HFF-Myc (cell line): ENCODE data around the gene UFD1.

Experiments used
- DNase-seq: peaks from one replicate; pipeline ENCODE4 v3.0.0-alpha.2; 2011; ENCODE audit warnings: low read depth; ENCODE audit errors: extremely low read depth
- H3K4me3 ChIP-seq: replicated peaks from 2 replicates; pipeline ENCODE4 v1.5.1; 2011; ENCODE audit warnings: low read depth, mild to moderate bottlenecking, control low read depth, low read length
- TF ChIP-seq, protein P1 (sequence below): IDR thresholded peaks from 2 replicates; pipeline ENCODE4 v1.5.1; 2012; ENCODE audit warnings: mild to moderate bottlenecking, low read depth, low read length, control low read depth; ENCODE audit errors: missing control alignments

The UFD1 gene

GRCh38 chr22:19516378-19517170 is 37.6 kb upstream of the UFD1 start:
- TF ChIP-seq, protein P1, sequence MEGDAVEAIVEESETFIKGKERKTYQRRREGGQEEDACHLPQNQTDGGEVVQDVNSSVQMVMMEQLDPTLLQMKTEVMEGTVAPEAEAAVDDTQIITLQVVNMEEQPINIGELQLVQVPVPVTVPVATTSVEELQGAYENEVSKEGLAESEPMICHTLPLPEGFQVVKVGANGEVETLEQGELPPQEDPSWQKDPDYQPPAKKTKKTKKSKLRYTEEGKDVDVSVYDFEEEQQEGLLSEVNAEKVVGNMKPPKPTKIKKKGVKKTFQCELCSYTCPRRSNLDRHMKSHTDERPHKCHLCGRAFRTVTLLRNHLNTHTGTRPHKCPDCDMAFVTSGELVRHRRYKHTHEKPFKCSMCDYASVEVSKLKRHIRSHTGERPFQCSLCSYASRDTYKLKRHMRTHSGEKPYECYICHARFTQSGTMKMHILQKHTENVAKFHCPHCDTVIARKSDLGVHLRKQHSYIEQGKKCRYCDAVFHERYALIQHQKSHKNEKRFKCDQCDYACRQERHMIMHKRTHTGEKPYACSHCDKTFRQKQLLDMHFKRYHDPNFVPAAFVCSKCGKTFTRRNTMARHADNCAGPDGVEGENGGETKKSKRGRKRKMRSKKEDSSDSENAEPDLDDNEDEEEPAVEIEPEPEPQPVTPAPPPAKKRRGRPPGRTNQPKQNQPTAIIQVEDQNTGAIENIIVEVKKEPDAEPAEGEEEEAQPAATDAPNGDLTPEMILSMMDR, result no peak
- no peak overlapping the region for H3K4me3 ChIP-seq
- DNase-seq, result no peak

- DNase-seq, result no peak
- H3K4me3 ChIP-seq, result no peak overlapping the region
- TF ChIP-seq, protein P1, result no peak
These were observed 36.8 kb upstream of the UFD1 start for GRCh38 chr22:19515654-19516377.

GRCh38 chr22:19514831-19515565 is 36.0 kb upstream of the UFD1 start:
- TF ChIP-seq, protein P1, result no peak
- no peak overlapping the region for H3K4me3 ChIP-seq
- DNase-seq, result no peak

GRCh38 chr22:19513823-19514222 is 34.8 kb upstream of the UFD1 start:
- TF ChIP-seq, protein P1, result no peak
- H3K4me3 ChIP-seq, result no peak overlapping the region
- no peak for DNase-seq

DNA sequence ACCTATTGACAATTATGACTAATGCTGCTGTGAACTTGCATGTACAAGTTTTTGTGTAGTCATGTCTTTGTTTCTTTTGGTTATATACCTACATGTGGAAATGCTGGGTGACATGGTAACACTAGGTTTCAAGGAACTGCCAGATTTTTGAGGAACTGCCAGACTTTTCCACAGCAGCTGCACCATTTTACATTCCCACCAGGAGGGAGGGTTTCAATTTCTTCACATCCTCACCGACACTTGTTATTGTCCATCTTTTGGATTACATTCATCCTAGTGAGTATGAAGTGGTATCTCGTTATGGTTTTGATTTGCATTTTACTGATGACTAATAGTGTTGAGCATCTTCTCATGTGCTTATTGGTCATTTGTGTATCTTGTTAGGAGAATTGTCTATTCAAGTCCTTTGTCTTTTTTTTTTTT is 31.9 kb upstream of the UFD1 start:
- TF ChIP-seq, protein P1, result no peak
- DNase-seq, result no peak
- no peak overlapping the region for H3K4me3 ChIP-seq

- no peak for DNase-seq
- TF ChIP-seq, protein P1, result no peak
- H3K4me3 ChIP-seq, result no peak overlapping the region
These were observed 30.9 kb upstream of the UFD1 start for GRCh38 chr22:19509923-19510322.
